PC-3 (cell line): ENCODE data around the gene ZFP69B. TPM values are rescaled to one million over a fixed set of nuclear protein-coding genes. Genes with fewer than 3 reads are reported as not detected.

Source experiments
- ATAC-seq: fragments of 200-7000 bp; cut with Tn5 transposase; 2 replicates; pipeline ENCODE4 v1.9.1; 2020; ENCODE audit warnings: mild to moderate bottlenecking, moderate library complexity
- BruUV-seq: library from RNA; stranded (reverse); fragments of 400-500 nt; replicated peaks from 2 replicates; lab custom pipeline; 2021; lab: Mats Ljungman, UMichigan
- CTCF ChIA-PET: fragments of 300-600 bp; sonication (Branson Sonifier 250); formaldehyde crosslinking; loops from one replicate; lab custom pipeline; 2022; ENCODE audit warnings: antibody characterized with exemption; lab: Charles Lee
- POLR2A ChIA-PET: fragments of 300-600 bp; sonication (Branson Sonifier 250); formaldehyde crosslinking; loops from one replicate; lab custom pipeline; 2022; ENCODE audit warnings: antibody characterized with exemption; ENCODE audit not compliant: unreplicated experiment; lab: Charles Lee
- DNase-seq: peaks from one replicate; pipeline ENCODE4 v3.0.0-alpha.2; 2015
- H2AFZ ChIP-seq: fragments of 300-600 bp; sonication (generic); 2 replicates; pipeline ENCODE4 v1.6.0; 2016; ENCODE audit warnings: antibody characterized with exemption, low read length
- H3F3A ChIP-seq: fragments of 300-600 bp; sonication (generic); one replicate; pipeline ENCODE4 v1.6.0; 2017; ENCODE audit warnings: antibody characterized with exemption, low read length, control low read depth, mild to moderate bottlenecking; ENCODE audit not compliant: unreplicated experiment
- H3K27ac ChIP-seq: fragments of 300-600 bp; sonication (generic); 2 replicates; pipeline ENCODE4 v1.5.1; 2016; ENCODE audit warnings: mild to moderate bottlenecking, low read length
- H3K27me3 ChIP-seq: fragments of 300-600 bp; sonication (generic); 2 replicates; pipeline ENCODE4 v1.6.1; 2016; ENCODE audit warnings: low read length, mixed read lengths
- H3K36me3 ChIP-seq: fragments of 300-600 bp; sonication (generic); 2 replicates; pipeline ENCODE4 v1.6.1; 2016; ENCODE audit warnings: low read depth, mixed run types, low read length, mixed read lengths
- H3K4me1 ChIP-seq: fragments of 300-600 bp; sonication (generic); 2 replicates; pipeline ENCODE4 v1.5.1; 2016; ENCODE audit warnings: low read length; ENCODE audit not compliant: insufficient read depth
- H3K4me2 ChIP-seq: fragments of 300-600 bp; sonication (generic); 2 replicates; pipeline ENCODE4 v1.6.0; 2016; ENCODE audit warnings: low read length
- H3K4me3 ChIP-seq: fragments of 300-600 bp; sonication (generic); 2 replicates; pipeline ENCODE4 v1.5.1; 2016; ENCODE audit warnings: mild to moderate bottlenecking, low read length, mixed read lengths
- H3K79me2 ChIP-seq: fragments of 300-600 bp; sonication (generic); 2 replicates; pipeline ENCODE4 v1.6.1; 2017; ENCODE audit warnings: low read length, mixed read lengths
- H3K9ac ChIP-seq: fragments of 300-600 bp; sonication (generic); 2 replicates; pipeline ENCODE4 v1.6.0; 2016; ENCODE audit warnings: mild to moderate bottlenecking, low read length
- H3K9me2 ChIP-seq: fragments of 300-600 bp; sonication (generic); replicated peaks from 2 replicates; pipeline ENCODE4 v1.6.1; 2016; ENCODE audit warnings: mixed run types, low read length, mixed read lengths
- H3K9me3 ChIP-seq: fragments of 300-600 bp; sonication (generic); 2 replicates; pipeline ENCODE4 v1.6.1; 2016; ENCODE audit warnings: low read length, mixed read lengths
- H4K20me1 ChIP-seq: fragments of 300-600 bp; sonication (generic); 2 replicates; pipeline ENCODE4 v1.6.1; 2016; ENCODE audit warnings: low read length, mixed read lengths
- CTCF ChIP-seq: fragments of 300-600 bp; sonication (generic); conservative IDR thresholded peaks from 2 replicates; pipeline ENCODE4 v1.5.1; 2017; ENCODE audit warnings: antibody characterized with exemption, low read depth, mild to moderate bottlenecking, low read length
- EZH2 ChIP-seq: fragments of 300-600 bp; sonication (generic); IDR thresholded peaks from one replicate; pipeline ENCODE4 v1.6.1; 2017; ENCODE audit warnings: antibody characterized with exemption, mild to moderate bottlenecking, low read length; ENCODE audit not compliant: unreplicated experiment
- EZH2phosphoT487 ChIP-seq: fragments of 300-600 bp; sonication (generic); IDR thresholded peaks from 2 replicates; pipeline ENCODE4 v1.6.1; 2018; ENCODE audit warnings: mild to moderate bottlenecking, antibody characterized with exemption, low read length, borderline replicate concordance
- intact Hi-C: fragments of 100-400 bp; cut with micrococcal nuclease; formaldehyde crosslinking; loops from 2 replicates; pipeline ENCODE4 v1.9.0; 2023
- total RNA-seq: library from RNA; depleted of rRNA; stranded (reverse); fragments of >200 nt; gene quantifications from 2 replicates; pipeline ENCODE4 v1.2.3, GENCODE V29; 2014

ZFP69B gene
- total RNA-seq, 1 experiment from 2014 or later = 2.5 TPM

- intact Hi-C loops = no loop called here
- peaks cover 28% of the 10 kb centered on the region for H3K9me3 ChIP-seq
- H3K9me2 ChIP-seq = no peaks in the 10 kb centered on the region
- CTCF ChIA-PET = no interaction called here
- H3K4me2 ChIP-seq = no peak within 1 kb of the TSS
- H3K79me2 ChIP-seq = no peaks in the 10 kb centered on the region
- no peaks in the 10 kb centered on the region for H4K20me1 ChIP-seq
- H3K27me3 ChIP-seq = no peaks in the 10 kb centered on the region
- no peaks in the 10 kb centered on the region; the same call in 1 of the 2 replicates for H3K36me3 ChIP-seq
- no peak within 1 kb of the TSS for H3K9ac ChIP-seq
- no peak within 1 kb of the TSS for H3K27ac ChIP-seq
- H3K4me3 ChIP-seq = no peak within 1 kb of the TSS
- ATAC-seq (no peak), DNase-seq (no peak)
- POLR2A ChIA-PET = no interaction called here
- BruUV-seq = no TSS peak
- TF ChIP-seq EZH2phosphoT487 (no peak), EZH2 (no peak), CTCF (no peak)
- H3K4me1 ChIP-seq = no peaks in the 10 kb centered on the region
- no peak within 1 kb of the TSS for H2AFZ ChIP-seq
- no peaks in the 10 kb centered on the region for H3F3A ChIP-seq
These were observed 26.8 kb downstream of the ZFP69B start, which contains the start of gene ZFP69 for GRCh38 chr1:40476924-40477677. ZFP69 (plus strand) TSS chr1:40477290; CDS start chr1:40479362, 2,072 bp downstream.

GRCh38 chr1:40477678-40478053 is 27.4 kb downstream of the ZFP69B start:
- Histone ChIP-seq H3K36me3 (no peaks in the 10 kb centered on the region; the same call in 1 of the 2 replicates), H3K79me2 (no peaks in the 10 kb centered on the region), H3K4me3 (no peak overlapping the region), H3K4me2 (no peak overlapping the region), H3K9ac (no peak overlapping the region), H3K4me1 (no peaks in the 10 kb centered on the region), H2AFZ (no peak overlapping the region), H4K20me1 (no peaks in the 10 kb centered on the region), H3K9me2 (no peaks in the 10 kb centered on the region), H3K27me3 (no peaks in the 10 kb centered on the region), H3K9me3 (peaks cover 29% of the 10 kb centered on the region), H3F3A (no peaks in the 10 kb centered on the region), H3K27ac (no peak overlapping the region)
- CTCF ChIA-PET = no interaction called here
- ATAC-seq (no peak), DNase-seq (no peak)
- POLR2A ChIA-PET = no interaction called here
- no TSS peak for BruUV-seq
- intact Hi-C loops = no loop called here
- TF ChIP-seq EZH2phosphoT487 (no peak), CTCF (no peak), EZH2 (no peak)

GRCh38 chr1:40478276-40478675 is 28.0 kb downstream of the ZFP69B start:
- BruUV-seq = no TSS peak

More at GRCh38 chr1:40478276-40478675, 28.0 kb downstream of the ZFP69B start:
- ChIA-PET POLR2A (no interaction called here), CTCF (no interaction called here)
- Histone ChIP-seq H3K9me2 (no peaks in the 10 kb centered on the region), H3K79me2 (no peaks in the 10 kb centered on the region), H3K9ac (no peak overlapping the region), H3K4me1 (no peaks in the 10 kb centered on the region), H3K27me3 (no peaks in the 10 kb centered on the region), H3K4me3 (no peak overlapping the region), H3K9me3 (peaks cover 32% of the 10 kb centered on the region), H2AFZ (no peak overlapping the region), H3F3A (no peaks in the 10 kb centered on the region), H4K20me1 (no peaks in the 10 kb centered on the region), H3K36me3 (no peaks in the 10 kb centered on the region; the same call in 1 of the 2 replicates), H3K4me2 (no peak overlapping the region), H3K27ac (no peak overlapping the region)
- ATAC-seq (no peak), DNase-seq (no peak)
- no peak for TF ChIP-seq EZH2
- no peak for TF ChIP-seq CTCF
- TF ChIP-seq EZH2phosphoT487 = no peak
- intact Hi-C loops = no loop called here
